Pulmonary artery endothelial cell (primary cell): ENCODE results near the gene TBC1D30. TPM values are rescaled to one million over a fixed set of nuclear protein-coding genes. Genes with fewer than 3 reads are reported as not detected.

Experiments
- DNase-seq: peaks from one replicate; pipeline ENCODE4 v3.0.0-alpha.2; 2011; ENCODE audit warnings: low read depth, low spot score
- total RNA-seq: library from RNA; depleted of rRNA; stranded (reverse); fragments of >200 nt; gene quantifications from 2 replicates; pipeline ENCODE4 v1.2.3, GENCODE V29; 2014

Gene TBC1D30
- total RNA-seq, 1 donor from 2014 or later = 19.9 TPM

- DNase-seq = no peak
Measured at GRCh38 chr12:64858882-64859605, 34.6 kb downstream of the TBC1D30 start.

GRCh38 chr12:64860446-64860998 lies 36.1 kb downstream of the TBC1D30 start:
- no peak for DNase-seq

- no peak for DNase-seq
Measured at GRCh38 chr12:64864319-64864718, 39.9 kb downstream of the TBC1D30 start.

GRCh38 chr12:64875186-64875585 lies 50.7 kb downstream of the TBC1D30 start:
- no peak for DNase-seq

- DNase-seq = no peak
Measured at GRCh38 chr12:64876388-64877071, 52.1 kb downstream of the TBC1D30 start.

GRCh38 chr12:64877363-64878004 lies 53.0 kb downstream of the TBC1D30 start:
- no peak for DNase-seq

- no peak for DNase-seq
Measured at GRCh38 chr12:64882687-64883086, 58.2 kb downstream of the TBC1D30 start.

- no peak for DNase-seq
Measured at GRCh38 chr12:64883264-64884163, 59.1 kb downstream of the TBC1D30 start.

- DNase-seq = no peak
Measured at GRCh38 chr12:64884164-64884542, 59.7 kb downstream of the TBC1D30 start.

GRCh38 chr12:64884728-64885127 lies 60.3 kb downstream of the TBC1D30 start:
- DNase-seq = no peak

- DNase-seq = no peak
Measured at GRCh38 chr12:64889434-64890216, 65.2 kb downstream of the TBC1D30 start.

- no peak for DNase-seq
Measured at GRCh38 chr12:64890873-64891468, 66.5 kb downstream of the TBC1D30 start.

- DNase-seq = no peak
Measured at GRCh38 chr12:64891629-64892028, 67.2 kb downstream of the TBC1D30 start.

GRCh38 chr12:64892561-64892960 lies 68.1 kb downstream of the TBC1D30 start:
- DNase-seq = no peak

GRCh38 chr12:64893961-64894360 lies 69.5 kb downstream of the TBC1D30 start:
- DNase-seq = no peak

GRCh38 chr12:64894827-64895475 lies 70.5 kb downstream of the TBC1D30 start:
- no peak for DNase-seq

GRCh38 chr12:64895526-64895925 lies 71.1 kb downstream of the TBC1D30 start:
- DNase-seq = no peak

- DNase-seq = no peak
Measured at GRCh38 chr12:64900540-64900939, 76.1 kb downstream of the TBC1D30 start.

GRCh38 chr12:64903479-64904152 lies 79.2 kb downstream of the TBC1D30 start:
- no peak for DNase-seq
